Osteocyte (in vitro differentiated cells): ENCODE measurements around the gene TCF7L1. TPM values are rescaled to one million over a fixed set of nuclear protein-coding genes. Genes with fewer than 3 reads are reported as not detected.

Experiments used
- total RNA-seq: library from RNA; stranded (reverse); gene quantifications from 2 replicates; pipeline ENCODE4 v1.2.1, GENCODE V29; 2021

TCF7L1 gene
- total RNA-seq, 1 donor from 2014 or later: 31.8 TPM

Other genes starting within 250 kb of the TCF7L1 start
- 2,436 and 2,534 TPM in 2 replicates for gene TMSB10, start 227.7 kb upstream of the TCF7L1 start, total RNA-seq
- 67.2 and 73.2 TPM in 2 replicates for gene KCMF1, start 162.2 kb upstream of the TCF7L1 start, total RNA-seq
- gene TGOLN2, start 194.6 kb downstream of the TCF7L1 start, total RNA-seq: 91.2 and 94.8 TPM in 2 replicates
- 34.1 and 38.8 TPM in 2 replicates for gene RETSAT, start 221.1 kb downstream of the TCF7L1 start, total RNA-seq
- gene ELMOD3, start 221.4 kb downstream of the TCF7L1 start, total RNA-seq: 19.6 and 21.1 TPM in 2 replicates